GM12878 (cell line): Measurements from ENCODE around the gene AKAP13. TPM values are rescaled to one million over a fixed set of nuclear protein-coding genes. Genes with fewer than 3 reads are reported as not detected.

ENCODE experiments used
- ATAC-seq: fragments of 200-7000 bp; cut with Tn5 transposase; 3 replicates; pipeline ENCODE4 v1.9.1; 2020; ENCODE audit warnings: mild to moderate bottlenecking, moderate library complexity
- BruUV-seq: library from RNA; stranded (reverse); fragments of 400-500 nt; replicated peaks from 2 replicates; lab custom pipeline; 2021; lab: Mats Ljungman, UMichigan
- CTCF ChIA-PET: fragments of 300-600 bp; sonication (Branson Sonifier 250); formaldehyde crosslinking; extraction: SDS; loops from one replicate; lab custom pipeline; 2021; ENCODE audit warnings: inconsistent platforms; lab: Yijun Ruan, JAX
- POLR2A ChIA-PET: fragments of 350-600 bp; formaldehyde crosslinking; extraction: SDS; loops from one replicate; lab custom pipeline; 2021; ENCODE audit warnings: inconsistent platforms; lab: Charles Lee
- RAD21 ChIA-PET: fragments of 300-600 bp; sonication (Branson Sonifier 250); formaldehyde crosslinking; loops from one replicate; lab custom pipeline; 2023; ENCODE audit warnings: antibody characterized with exemption; ENCODE audit not compliant: unreplicated experiment; lab: Charles Lee
- SMC1A ChIA-PET: fragments of 300-600 bp; sonication (Branson Sonifier 250); formaldehyde crosslinking; loops from one replicate; lab custom pipeline; 2023; ENCODE audit not compliant: unreplicated experiment, uncharacterized antibody; lab: Charles Lee
- DNase-seq: peaks from one replicate; pipeline ENCODE4 v3.0.0-alpha.2; 2011; ENCODE audit warnings: low read depth, low spot score
- FAIRE-seq: peaks from 3 replicates; lab custom pipeline; 2011; peaks lifted over from hg19 to GRCh38; lab: Jason Lieb, UNC
- H2AFZ ChIP-seq: 2 replicates; pipeline ENCODE4 v1.6.0; 2011; ENCODE audit warnings: low read depth, low read length, control low read depth; ENCODE audit not compliant: control insufficient read depth
- H3K27ac ChIP-seq: 2 replicates; pipeline ENCODE4 v1.5.1; 2011; ENCODE audit warnings: control low read depth; ENCODE audit not compliant: control insufficient read depth, insufficient read depth
- H3K27me3 ChIP-seq, 2 experiments: replicated peaks in 1 of 2; 2 replicates each; pipeline versions ENCODE4 v1.6.0 to v1.6.1; 2011; ENCODE audit warnings: low read length in 1 of 2; ENCODE audit not compliant: control insufficient read depth in 2 of 2, insufficient read depth in 2 of 2
- H3K36me3 ChIP-seq, 2 experiments: 2 replicates each; pipeline ENCODE4 v1.5.1; 2011; ENCODE audit warnings: low read length in 1 of 2; ENCODE audit not compliant: control insufficient read depth in 2 of 2, insufficient read depth in 2 of 2
- H3K4me1 ChIP-seq: 2 replicates; pipeline ENCODE4 v1.6.1; 2011; ENCODE audit warnings: mild to moderate bottlenecking, low read length, moderate library complexity, mixed read lengths; ENCODE audit not compliant: control insufficient read depth, insufficient read depth
- H3K4me2 ChIP-seq: 2 replicates; pipeline ENCODE4 v1.6.0; 2011; ENCODE audit warnings: control low read depth; ENCODE audit not compliant: control insufficient read depth, insufficient read depth
- H3K4me3 ChIP-seq: fragments of 200-600 bp; sonication (generic); 2 replicates; pipeline ENCODE4 v1.5.1; 2016
- H3K79me2 ChIP-seq: 2 replicates; pipeline ENCODE4 v1.6.0; 2011; ENCODE audit warnings: low read length; ENCODE audit not compliant: control insufficient read depth, insufficient read depth
- H3K9ac ChIP-seq: 2 replicates; pipeline ENCODE4 v1.8.0; 2011; ENCODE audit warnings: low read length, control low read depth, mixed read lengths; ENCODE audit not compliant: control insufficient read depth, insufficient read depth
- H3K9me3 ChIP-seq: replicated peaks from 3 replicates; pipeline ENCODE4 v1.5.1; 2011; ENCODE audit warnings: mild to moderate bottlenecking, low read length; ENCODE audit not compliant: control insufficient read depth, insufficient read depth
- H4K20me1 ChIP-seq: 2 replicates; pipeline ENCODE4 v1.6.0; 2011; ENCODE audit not compliant: control insufficient read depth, insufficient read depth
- ATF3 ChIP-seq: IDR thresholded peaks from 2 replicates; pipeline ENCODE4 v1.6.1; 2011; ENCODE audit warnings: low read depth, mild to moderate bottlenecking, low read length, moderate library complexity, borderline replicate concordance; ENCODE audit errors: extremely low read depth
- BCL11A ChIP-seq: IDR thresholded peaks from 2 replicates; pipeline ENCODE4 v1.6.1; 2011; ENCODE audit warnings: low read depth, low read length
- ESRRA ChIP-seq: IDR thresholded peaks from 2 replicates; pipeline ENCODE4 v1.6.1; 2012; ENCODE audit warnings: mild to moderate bottlenecking, low read length, improper control_type of control experiment
- JUNB ChIP-seq: IDR thresholded peaks from 2 replicates; pipeline ENCODE4 v1.6.1; 2016; ENCODE audit warnings: antibody characterized with exemption, mild to moderate bottlenecking
- JUND ChIP-seq: IDR thresholded peaks from 2 replicates; pipeline ENCODE4 v1.6.1; 2012; ENCODE audit warnings: low read depth, mild to moderate bottlenecking, low read length, improper control_type of control experiment, moderate library complexity
- MTA3 ChIP-seq: IDR thresholded peaks from 2 replicates; pipeline ENCODE4 v1.6.1; 2012; ENCODE audit warnings: low read length, inconsistent platforms, borderline replicate concordance
- NKRF ChIP-seq: fragments of 450-650 bp; conservative IDR thresholded peaks from 2 replicates; pipeline ENCODE4 v1.6.1; 2017; ENCODE audit warnings: mild to moderate bottlenecking, moderate library complexity
- PRDM15 ChIP-seq: fragments of 450-650 bp; formaldehyde crosslinking; IDR thresholded peaks from 2 replicates; pipeline ENCODE4 v1.4.0; 2020; ENCODE audit warnings: mild to moderate bottlenecking, moderate library complexity
- REST ChIP-seq: IDR thresholded peaks from 2 replicates; pipeline ENCODE4 v1.6.1; 2012; ENCODE audit warnings: mild to moderate bottlenecking, low read depth, low read length
- SPI1 ChIP-seq: IDR thresholded peaks from 2 replicates; pipeline ENCODE4 v1.6.1; 2011; ENCODE audit warnings: low read depth, mild to moderate bottlenecking, low read length, moderate library complexity, borderline replicate concordance; ENCODE audit not compliant: insufficient read depth
- WGBS: methylation state at CpG from one replicate; pipeline ENCODE4 v1.1.6; 2016; ENCODE audit warnings: low lambda C conversion rate; ENCODE audit not compliant: insufficient replicate concordance, insufficient coverage; ENCODE audit errors: missing lambda C conversion rate; 5-methylcytosine and 5-hydroxymethylcytosine counted together
- in situ Hi-C: fragments of 300-500 bp; cut with MboI; formaldehyde crosslinking; loops from 9 replicates; pipeline ENCODE4 v1.14.3; 2018; ENCODE audit warnings: mixed read lengths
- intact Hi-C: fragments of 100-400 bp; cut with micrococcal nuclease; formaldehyde crosslinking; loops from one replicate; pipeline ENCODE4 v1.14.2; 2022; ENCODE audit not compliant: unreplicated experiment
- polyA plus RNA-seq, 11 experiments: library from polyadenylated mRNA; depleted of rRNA in 4 of 11; unstranded in 6 of 11; stranded (reverse) in 5 of 11; fragments of >200 nt; fragmentation: Nextera tagmentation in 4 of 11; fragmentation: Illumina TruSeq in 1 of 11; extraction: Ambion mirVana in 4 of 11; extraction: Trizol in 1 of 11; gene quantifications; 1 replicate in 1 of 11; 2 replicates in 10 of 11; pipeline versions ENCODE4 v1.2.1 to v1.2.3, GENCODE V29; 2011 to 2016; ENCODE audit warnings: inconsistent platforms in 2 of 11, missing spikeins in 2 of 11, low read depth in 1 of 11
- total RNA-seq, 4 experiments: library from RNA; depleted of rRNA in 3 of 4; stranded (reverse); fragments of >200 nt in 3 of 4; fragmentation: Illumina TruSeq in 1 of 4; extraction: Trizol in 1 of 4; gene quantifications; 2 replicates each; pipeline versions ENCODE4 v1.2.1 to v1.2.3, GENCODE V29; 2013 to 2021

The AKAP13 gene
- total and polyA plus RNA-seq, 10 of the 15 experiments (the other 5 are each of a cell fraction or from before 2014, with no cell fraction given) = 14.4 to 74.9 (median 55.1) TPM

- TF ChIP-seq ATF3 (no peak), PRDM15 (CRISPR knock-in tag) (no peak)
Observed at GRCh38 chr15:85426481-85426880, 46.1 kb downstream of the AKAP13 start (continued).

GRCh38 chr15:85427286-85428028, 47.1 kb downstream of the AKAP13 start:
- 99% methylated on average over 5 of the region's 5 CpGs for WGBS
- POLR2A ChIA-PET = interaction anchor here (0.6 kb wide), 1 partner anchor 440 kb away, joined by 3 read pairs; no protein-coding TSS in a partner anchor
- TF ChIP-seq NKRF = no peak
- no peak for TF ChIP-seq JUND
- no peak for TF ChIP-seq ESRRA
- no peak for TF ChIP-seq REST
- TF ChIP-seq BCL11A = no peak
- TF ChIP-seq JUNB = no peak
- TF ChIP-seq MTA3 = no peak
- no peak for TF ChIP-seq SPI1

More at GRCh38 chr15:85427286-85428028, 47.1 kb downstream of the AKAP13 start:
- H4K20me1 ChIP-seq = no peaks in the 10 kb centered on the region; the same call in 1 of the 2 replicates
- no peak overlapping the region for H3K9ac ChIP-seq
- DNase-seq (no peak), ATAC-seq (no peak), FAIRE-seq (no peak)
- in situ Hi-C loops (no loop called here), intact Hi-C loops (no loop called here)
- ChIA-PET CTCF (interaction anchor here (1.0 to 2.0 kb wide), 4 partner anchors 11 to 24 kb away, joined by 3 to 4 read pairs (median 4); no protein-coding TSS in a partner anchor), SMC1A (interaction anchor here (1.0 to 2.0 kb wide), 3 partner anchors 13 to 23 kb away, joined by 4 to 7 read pairs (median 5); no protein-coding TSS in a partner anchor), RAD21 (interaction anchor here (0.5 to 0.6 kb wide), 2 partner anchors 13 to 77 kb away, joined by 3 read pairs; no protein-coding TSS in a partner anchor)
- no peak overlapping the region for H3K27ac ChIP-seq
- no peaks in the 10 kb centered on the region; a peak in 1 of 4 replicates for H3K36me3 ChIP-seq
- no peak overlapping the region for H3K4me2 ChIP-seq
- H3K4me3 ChIP-seq = no peak overlapping the region
- H3K79me2 ChIP-seq = peaks cover 76% of the 10 kb centered on the region
- no peaks in the 10 kb centered on the region; the same call in 2 of the 3 replicates for H3K9me3 ChIP-seq
- H2AFZ ChIP-seq = no peak overlapping the region
- no peaks in the 10 kb centered on the region for H3K27me3 ChIP-seq
- H3K4me1 ChIP-seq = peaks cover 40% of the 10 kb centered on the region
- no TSS peak for BruUV-seq
